ENCODE measurements around the gene SLFN14.

DNA sequence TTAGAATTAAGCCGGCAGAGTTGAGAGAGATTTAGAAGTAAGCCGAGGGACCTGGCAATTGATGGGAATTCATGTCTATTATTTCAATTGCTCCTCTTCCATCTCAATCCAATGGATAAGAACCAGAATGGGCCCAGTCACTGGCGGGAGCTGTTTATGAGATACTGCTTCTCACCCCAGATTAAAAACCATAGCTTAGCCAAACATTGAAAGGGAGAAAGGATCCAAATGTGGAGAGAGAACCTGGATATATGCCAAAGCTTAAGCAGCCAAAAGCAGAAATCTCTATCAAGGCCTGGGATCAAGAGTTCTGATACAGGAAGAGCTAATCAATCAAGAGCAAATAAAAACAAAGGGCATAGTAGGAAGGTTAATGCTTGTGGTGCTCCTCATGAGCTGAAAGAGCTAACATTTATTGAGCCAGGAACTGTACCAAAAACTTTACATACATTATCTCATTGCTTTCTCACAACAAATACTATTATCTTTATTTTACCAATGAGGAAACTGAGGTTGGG lies 26.0 kb downstream of the SLFN14 start:
- TF ChIP-seq, protein P1, sequence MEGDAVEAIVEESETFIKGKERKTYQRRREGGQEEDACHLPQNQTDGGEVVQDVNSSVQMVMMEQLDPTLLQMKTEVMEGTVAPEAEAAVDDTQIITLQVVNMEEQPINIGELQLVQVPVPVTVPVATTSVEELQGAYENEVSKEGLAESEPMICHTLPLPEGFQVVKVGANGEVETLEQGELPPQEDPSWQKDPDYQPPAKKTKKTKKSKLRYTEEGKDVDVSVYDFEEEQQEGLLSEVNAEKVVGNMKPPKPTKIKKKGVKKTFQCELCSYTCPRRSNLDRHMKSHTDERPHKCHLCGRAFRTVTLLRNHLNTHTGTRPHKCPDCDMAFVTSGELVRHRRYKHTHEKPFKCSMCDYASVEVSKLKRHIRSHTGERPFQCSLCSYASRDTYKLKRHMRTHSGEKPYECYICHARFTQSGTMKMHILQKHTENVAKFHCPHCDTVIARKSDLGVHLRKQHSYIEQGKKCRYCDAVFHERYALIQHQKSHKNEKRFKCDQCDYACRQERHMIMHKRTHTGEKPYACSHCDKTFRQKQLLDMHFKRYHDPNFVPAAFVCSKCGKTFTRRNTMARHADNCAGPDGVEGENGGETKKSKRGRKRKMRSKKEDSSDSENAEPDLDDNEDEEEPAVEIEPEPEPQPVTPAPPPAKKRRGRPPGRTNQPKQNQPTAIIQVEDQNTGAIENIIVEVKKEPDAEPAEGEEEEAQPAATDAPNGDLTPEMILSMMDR (conservative IDR thresholded peaks at IDR 0.05; ENCODE audit: low read length): no peak
- TF ChIP-seq EZH2phosphoT487 (IDR thresholded peaks at IDR 0.05; ENCODE audit: borderline replicate concordance): no peak

All from Loucy (cell line).